ENCODE data around the gene PAK3.

DNA sequence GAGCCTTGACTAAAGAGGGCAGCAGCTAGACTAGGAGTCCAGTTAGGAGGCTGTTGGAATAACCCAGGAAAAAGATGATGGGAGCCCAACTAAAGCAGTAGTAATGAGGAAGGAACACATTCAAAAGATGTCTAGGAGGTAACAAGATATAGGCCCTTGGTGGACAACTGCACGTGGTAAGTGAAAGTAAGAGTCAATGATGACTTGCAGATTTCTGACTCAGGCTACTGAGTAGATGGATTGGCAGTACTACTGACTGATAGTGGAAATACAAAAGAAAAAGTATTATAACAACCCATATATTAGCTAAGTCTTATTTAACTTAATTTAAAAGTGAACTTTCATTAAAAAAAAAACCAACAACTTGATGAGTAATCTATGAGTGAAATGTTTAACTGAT is 74.0 kb downstream of the PAK3 start:
- no peak for TF ChIP-seq POLR2A (IDR thresholded peaks at IDR 0.05)
- TF ChIP-seq, protein P1, sequence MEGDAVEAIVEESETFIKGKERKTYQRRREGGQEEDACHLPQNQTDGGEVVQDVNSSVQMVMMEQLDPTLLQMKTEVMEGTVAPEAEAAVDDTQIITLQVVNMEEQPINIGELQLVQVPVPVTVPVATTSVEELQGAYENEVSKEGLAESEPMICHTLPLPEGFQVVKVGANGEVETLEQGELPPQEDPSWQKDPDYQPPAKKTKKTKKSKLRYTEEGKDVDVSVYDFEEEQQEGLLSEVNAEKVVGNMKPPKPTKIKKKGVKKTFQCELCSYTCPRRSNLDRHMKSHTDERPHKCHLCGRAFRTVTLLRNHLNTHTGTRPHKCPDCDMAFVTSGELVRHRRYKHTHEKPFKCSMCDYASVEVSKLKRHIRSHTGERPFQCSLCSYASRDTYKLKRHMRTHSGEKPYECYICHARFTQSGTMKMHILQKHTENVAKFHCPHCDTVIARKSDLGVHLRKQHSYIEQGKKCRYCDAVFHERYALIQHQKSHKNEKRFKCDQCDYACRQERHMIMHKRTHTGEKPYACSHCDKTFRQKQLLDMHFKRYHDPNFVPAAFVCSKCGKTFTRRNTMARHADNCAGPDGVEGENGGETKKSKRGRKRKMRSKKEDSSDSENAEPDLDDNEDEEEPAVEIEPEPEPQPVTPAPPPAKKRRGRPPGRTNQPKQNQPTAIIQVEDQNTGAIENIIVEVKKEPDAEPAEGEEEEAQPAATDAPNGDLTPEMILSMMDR (IDR thresholded peaks at IDR 0.05 in 4 of 5, conservative IDR thresholded peaks at IDR 0.05 in 1 of 5), result no peak

Measured in gastrocnemius medialis (tissue), 4 donors.